GM21619 (cell line): ENCODE data around the gene C14orf180.
"Not testable (repeated sequence)": the region's sequence is repeated elsewhere in the genome, so short reads cannot be mapped to it uniquely, and the experiment has no call there.

Experiments
- ATAC-seq: cut with Tn5 transposase; IDR thresholded peaks from one replicate; pipeline ENCODE4 v1.9.1; 2021; ENCODE audit not compliant: unreplicated experiment

Gene C14orf180

GRCh38 chr14:104604458-104605449, 25.2 kb downstream of the C14orf180 start, which contains the start of gene TMEM179:
Gene TMEM179 (minus strand): TSS chr14:104604772. CDS start chr14:104604741, 31 bp downstream.
- no peak for ATAC-seq

DNA sequence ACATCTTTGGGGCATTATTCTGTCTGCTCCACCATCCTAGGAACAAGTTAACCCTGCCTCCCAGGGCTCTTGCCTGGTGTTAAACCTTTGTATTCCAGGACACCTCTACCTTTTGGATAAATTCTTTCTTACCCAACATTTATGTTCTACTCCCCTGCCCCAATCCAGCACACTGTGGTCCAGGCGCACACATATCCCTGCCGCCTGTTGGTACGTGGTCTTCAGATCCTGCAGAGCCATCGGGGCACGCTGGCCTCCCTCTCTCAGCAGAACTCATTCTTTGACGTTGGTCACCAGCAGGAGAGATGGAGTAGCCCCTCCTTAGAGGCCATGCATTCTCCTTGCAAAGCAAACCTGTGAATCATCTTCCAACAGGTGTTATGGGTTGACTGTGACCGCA, 30.1 kb downstream of the C14orf180 start:
- no peak for ATAC-seq

GRCh38 chr14:104610749-104611310, 31.3 kb downstream of the C14orf180 start:
- ATAC-seq, result no peak

GRCh38 chr14:104611881-104612280, 32.3 kb downstream of the C14orf180 start:
- no peak for ATAC-seq

DNA sequence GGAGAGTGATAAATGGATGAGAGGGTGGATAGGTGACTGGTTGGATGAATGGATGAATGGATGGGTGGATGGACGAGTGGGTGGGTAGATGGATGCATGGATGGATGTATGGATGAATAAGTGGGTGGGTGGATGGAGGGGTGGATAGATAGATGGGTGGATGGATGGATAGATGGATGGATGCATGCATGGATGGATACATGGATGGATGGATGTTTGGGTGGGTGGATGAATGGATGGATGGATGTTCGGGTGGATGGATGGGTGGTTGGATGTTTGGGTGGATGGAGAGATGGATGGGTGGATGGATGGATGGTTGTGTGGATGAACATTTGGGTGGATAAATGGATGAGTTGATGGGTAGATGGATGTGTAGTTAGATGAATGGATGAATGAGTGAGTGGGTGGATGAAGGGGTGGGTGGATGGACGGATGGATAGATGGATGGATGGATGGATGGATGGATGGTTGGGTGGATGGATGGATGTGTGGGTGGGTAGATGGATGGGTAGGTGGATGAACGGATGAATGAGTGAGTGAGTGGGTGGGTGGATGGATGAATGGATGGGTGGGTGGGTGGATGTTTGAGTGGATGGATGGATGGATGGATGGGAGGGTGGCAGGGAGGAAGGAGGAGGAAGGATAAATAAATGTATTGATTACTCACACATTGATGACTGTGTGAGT, 34.7 kb downstream of the C14orf180 start:
- no peak for ATAC-seq

GRCh38 chr14:104624939-104625338, 45.4 kb downstream of the C14orf180 start:
- no peak for ATAC-seq

DNA sequence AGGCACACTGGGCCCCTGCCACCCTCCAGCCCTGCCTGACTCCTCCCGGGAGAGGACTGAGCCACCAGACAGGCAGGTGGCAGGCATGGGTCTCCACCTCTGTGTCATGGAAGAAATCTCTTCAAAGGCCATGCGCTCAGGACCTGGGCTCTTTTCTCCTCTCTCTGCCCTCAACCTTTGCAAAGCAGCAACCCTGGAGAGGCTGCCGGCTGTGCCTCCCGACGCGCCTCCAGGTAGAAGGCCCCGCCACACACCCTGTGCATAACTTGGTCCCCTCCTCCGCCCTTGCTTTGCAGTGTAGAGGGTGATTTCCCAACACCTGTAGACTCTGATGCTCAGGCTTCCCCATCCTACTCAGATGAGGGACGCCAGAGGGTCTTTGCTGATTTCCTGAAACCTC, 53.2 kb downstream of the C14orf180 start:
- ATAC-seq, result no peak

- ATAC-seq, result no peak
Measured at GRCh38 chr14:104633276-104634137, 53.9 kb downstream of the C14orf180 start.

DNA sequence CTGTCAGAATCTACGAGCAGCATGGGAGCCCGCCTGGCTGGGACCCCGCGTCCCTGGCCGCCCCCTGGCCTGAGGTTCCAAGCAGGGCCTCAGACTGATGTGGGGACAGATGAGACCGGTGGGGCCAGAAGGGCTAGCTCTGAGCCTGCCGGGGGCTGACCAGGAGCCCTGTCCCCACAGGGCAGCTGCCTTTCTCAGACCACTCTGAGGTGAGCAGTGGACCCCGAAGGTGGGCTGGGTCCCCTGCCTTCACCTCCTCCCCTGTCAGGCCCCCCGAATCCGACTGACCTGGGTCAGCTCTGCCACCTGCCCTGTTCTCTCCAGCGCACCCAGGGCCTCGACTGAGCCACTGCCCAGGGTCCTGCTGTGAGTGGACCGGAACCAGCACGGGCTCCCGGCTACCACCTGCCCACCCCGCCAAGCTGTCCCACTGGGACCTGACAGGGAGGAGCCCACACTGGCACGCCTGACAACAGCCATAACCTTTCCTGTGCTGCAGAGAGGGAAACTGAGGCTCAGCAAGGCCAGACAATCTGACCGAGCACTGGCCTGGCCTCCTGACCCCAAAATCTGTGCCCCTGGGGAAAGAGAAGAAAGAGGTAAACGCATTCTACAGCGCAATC, 54.7 kb downstream of the C14orf180 start:
- ATAC-seq, result no peak

DNA sequence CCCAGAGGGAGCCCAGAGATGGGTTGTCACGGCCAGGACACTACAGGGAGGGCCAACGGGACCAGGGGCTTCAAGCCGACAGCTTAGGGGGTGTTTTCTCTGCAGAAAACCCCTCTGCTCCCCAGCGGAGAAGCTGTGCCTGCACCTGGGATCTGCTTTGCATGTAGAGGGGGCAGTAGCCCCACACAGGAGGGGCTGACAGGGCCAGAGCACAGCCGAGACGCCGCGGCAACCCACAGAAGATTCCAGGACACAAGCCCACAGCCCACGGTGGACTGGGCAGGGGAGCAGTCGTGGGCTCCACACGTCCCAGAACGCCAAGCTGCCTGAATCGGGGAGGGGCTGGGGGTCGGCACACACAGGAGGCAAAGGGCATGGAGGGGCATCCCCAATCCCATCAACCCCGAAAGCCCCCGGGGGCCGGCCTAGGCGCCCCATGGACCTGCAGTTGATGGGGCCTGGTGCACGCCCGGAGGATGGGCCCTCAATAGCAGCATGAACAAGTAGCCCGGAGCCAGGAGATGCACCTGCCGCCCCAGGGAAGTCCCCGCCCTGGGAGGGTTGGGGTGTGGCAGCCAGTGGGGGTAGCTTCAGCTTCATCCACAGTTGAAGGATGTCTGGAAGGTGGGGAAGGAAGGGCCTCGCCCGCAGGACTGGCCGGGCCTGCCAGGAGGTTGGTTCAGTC, 55.5 kb downstream of the C14orf180 start:
- no peak for ATAC-seq

- no peak for ATAC-seq
Measured at GRCh38 chr14:104635717-104636116, 56.2 kb downstream of the C14orf180 start.

DNA sequence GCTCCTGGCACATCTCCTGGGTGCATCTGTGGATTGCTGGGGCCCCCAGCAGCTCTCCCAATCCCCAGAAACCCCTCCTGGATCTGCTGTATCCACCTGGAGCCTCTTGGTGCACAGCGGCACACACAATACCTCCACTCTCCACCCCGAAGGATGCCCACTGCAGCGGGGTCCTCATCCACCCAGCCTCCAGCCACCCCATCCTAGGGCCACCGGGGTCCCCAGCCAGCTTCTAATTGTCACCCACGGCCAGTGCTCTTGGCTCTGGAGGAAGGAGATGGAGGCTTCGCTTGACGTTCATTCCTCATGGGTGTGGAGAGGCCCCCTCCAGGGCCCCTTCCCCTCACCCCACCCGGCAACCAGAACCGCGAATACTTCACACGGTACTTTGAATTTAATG, 56.6 kb downstream of the C14orf180 start:
- no peak for ATAC-seq

DNA sequence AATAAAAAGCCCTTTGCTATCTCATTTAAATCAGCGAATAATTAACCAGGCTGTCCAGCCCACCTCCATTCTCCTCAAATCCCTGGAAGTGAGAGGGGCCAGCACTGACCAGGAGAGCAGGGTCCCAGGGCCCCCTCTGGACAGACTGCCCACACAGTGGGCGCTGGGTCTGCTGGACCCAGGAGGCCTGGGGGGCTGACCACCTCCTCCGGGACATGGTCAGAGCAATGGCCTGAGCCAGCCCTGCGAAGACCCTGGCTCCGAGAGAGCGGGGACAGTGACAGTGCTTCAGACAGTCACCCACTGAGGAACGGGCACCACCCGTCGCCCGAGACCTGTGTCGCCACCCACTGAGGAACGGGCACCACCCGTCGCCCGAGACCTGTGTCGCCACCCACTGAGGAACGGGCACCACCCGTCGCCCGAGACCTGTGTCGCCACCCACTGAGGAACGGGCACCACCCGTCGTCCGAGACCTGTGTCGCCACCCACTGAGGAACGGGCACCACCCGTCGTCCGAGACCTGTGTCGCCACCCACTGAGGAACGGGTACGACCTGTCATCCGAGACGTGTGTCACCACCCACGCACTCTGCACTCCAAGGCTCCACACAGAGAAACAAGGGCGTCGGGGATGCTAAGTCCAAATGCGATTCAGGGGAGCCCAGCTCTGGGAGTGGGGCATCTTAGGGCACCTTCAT, 57.4 kb downstream of the C14orf180 start:
- ATAC-seq, result not testable (repeated sequence)

- ATAC-seq, result no peak
Measured at GRCh38 chr14:104637546-104638003, 58.0 kb downstream of the C14orf180 start.

- ATAC-seq, result no peak
Measured at GRCh38 chr14:104638190-104638589, 58.6 kb downstream of the C14orf180 start.

DNA sequence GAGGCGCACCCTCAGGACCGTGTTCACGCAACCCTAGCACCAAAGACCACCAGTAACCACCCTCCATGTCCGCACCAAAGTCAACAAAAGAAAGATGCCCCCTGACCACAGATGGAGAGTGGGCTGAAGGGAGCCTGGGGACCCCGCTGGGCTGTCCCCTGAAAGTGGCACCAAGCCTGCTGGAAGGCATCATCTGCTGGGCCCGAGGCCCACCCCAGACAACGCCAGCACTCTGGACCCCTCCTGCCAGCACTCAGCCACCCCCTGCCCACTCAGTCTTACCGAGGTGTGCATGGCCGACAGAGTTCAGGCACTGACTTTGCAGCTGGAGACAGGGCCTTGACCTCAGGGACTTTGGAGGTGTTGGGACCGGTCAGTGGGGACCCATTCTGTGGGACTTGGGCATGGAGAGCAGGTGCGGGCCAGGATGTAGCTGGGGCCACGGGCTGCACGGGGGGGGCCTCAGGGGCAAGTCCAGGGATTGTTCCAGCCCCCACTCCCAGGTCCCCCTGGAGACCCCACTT, 59.4 kb downstream of the C14orf180 start:
- no peak for ATAC-seq

DNA sequence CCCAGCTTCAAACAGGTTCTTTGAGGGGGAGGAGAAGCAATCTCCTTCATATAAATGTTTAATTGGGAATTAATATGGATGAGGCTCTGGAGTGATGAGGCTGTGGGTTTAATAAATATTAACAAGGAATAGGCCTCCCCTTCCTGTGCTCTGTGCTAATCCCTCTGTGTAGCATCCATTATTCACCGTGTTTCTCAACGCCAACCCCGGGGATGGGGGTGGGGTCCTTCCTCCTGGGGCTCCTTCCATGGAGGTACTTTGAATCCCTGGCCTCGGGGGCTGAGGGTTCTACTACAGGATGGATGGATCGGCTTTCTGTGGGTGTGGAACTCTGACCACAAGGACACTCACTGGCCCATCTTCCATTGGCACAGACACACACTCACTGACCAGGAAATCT, 59.9 kb downstream of the C14orf180 start:
- ATAC-seq, result no peak
